GM18520 (cell line): ENCODE measurements around the gene PKM.
"Not testable (repeated sequence)": the region's sequence is repeated elsewhere in the genome, so short reads cannot be mapped to it uniquely, and the experiment has no call there.

Source experiments
- ATAC-seq: cut with Tn5 transposase; IDR thresholded peaks from one replicate; pipeline ENCODE4 v1.9.1; 2021; ENCODE audit not compliant: unreplicated experiment

PKM gene

GRCh38 chr15:72231066-72231832 lies at the start of gene PKM:
Gene PKM (minus strand): TSS chr15:72231190. CDS start chr15:72219097, 12,093 bp downstream.
- ATAC-seq = peak; percentile 31

- ATAC-seq = no peak
Measured at GRCh38 chr15:72280751-72281150, 49.8 kb upstream of the PKM start.

- peak; percentile 44 for ATAC-seq
Measured at GRCh38 chr15:72278737-72279136, 47.7 kb upstream of the PKM start.

- ATAC-seq = no peak
Measured at GRCh38 chr15:72276326-72276700, 45.3 kb upstream of the PKM start.

- not testable (repeated sequence) for ATAC-seq
Measured at GRCh38 chr15:72275635-72276325, 44.8 kb upstream of the PKM start.

GRCh38 chr15:72272997-72273352 lies 42.0 kb upstream of the PKM start:
- ATAC-seq = no peak

GRCh38 chr15:72272213-72272996 lies 41.4 kb upstream of the PKM start, which contains the start of gene PARP6:
Gene PARP6 (minus strand): TSS chr15:72272554. CDS start chr15:72267477, 5,077 bp downstream.
- ATAC-seq = peak; percentile 93

- no peak for ATAC-seq
Measured at GRCh38 chr15:72271895-72272212, 40.9 kb upstream of the PKM start.

- ATAC-seq = no peak
Measured at GRCh38 chr15:72271221-72271620, 40.2 kb upstream of the PKM start.

- ATAC-seq = no peak
Measured at GRCh38 chr15:72269739-72270138, 38.7 kb upstream of the PKM start.

GRCh38 chr15:72265031-72265430 lies 34.0 kb upstream of the PKM start:
- ATAC-seq = no peak

- ATAC-seq = no peak
Measured at GRCh38 chr15:72252663-72253299, 21.8 kb upstream of the PKM start.

- no peak for ATAC-seq
Measured at GRCh38 chr15:72249142-72249810, 18.3 kb upstream of the PKM start.

GRCh38 chr15:72248514-72248913 lies 17.5 kb upstream of the PKM start:
- ATAC-seq = no peak

GRCh38 chr15:72242775-72243370 lies 11.9 kb upstream of the PKM start:
- no peak for ATAC-seq

- ATAC-seq = no peak
Measured at GRCh38 chr15:72239652-72240051, 8.7 kb upstream of the PKM start.

- ATAC-seq = no peak
Measured at GRCh38 chr15:72238586-72238985, 7.6 kb upstream of the PKM start.

GRCh38 chr15:72237853-72238224 lies 6.8 kb upstream of the PKM start:
- no peak for ATAC-seq

- ATAC-seq = peak; percentile 66
Measured at GRCh38 chr15:72237029-72237852, 6.3 kb upstream of the PKM start.
